Upper lobe of left lung (tissue), 4 donors: ENCODE data around the gene LBH.

Experiments
- CTCF ChIP-seq, 6 experiments: fragments of 450-650 bp in 4 of 6; fragments of 200-600 bp in 2 of 6; sonication (generic) in 2 of 6; IDR thresholded peaks; one replicate each; pipeline ENCODE4 v1.5.1; 2016 to 2019; ENCODE audit warnings: antibody characterized with exemption in 6 of 6
- EP300 ChIP-seq, 4 donors: sonication (generic); formaldehyde crosslinking; IDR thresholded peaks; one replicate each; pipeline ENCODE4 v1.5.1; 2017; ENCODE audit warnings: antibody characterized with exemption in 4 of 4, control low read depth in 2 of 4
- POLR2A ChIP-seq, 4 donors: fragments of 450-650 bp; IDR thresholded peaks; one replicate each; pipeline ENCODE4 v1.5.1; 2016 to 2017; ENCODE audit warnings: antibody characterized with exemption in 4 of 4, mild to moderate bottlenecking in 2 of 4
- POLR2AphosphoS5 ChIP-seq, 2 donors: sonication (generic); formaldehyde crosslinking; IDR thresholded peaks; one replicate each; pipeline ENCODE4 v1.5.1; 2017; ENCODE audit warnings: antibody characterized with exemption in 2 of 2

- TF ChIP-seq EP300 (IDR thresholded peaks at IDR 0.05) (no peak), POLR2A (IDR thresholded peaks at IDR 0.05) (no peak), CTCF (IDR thresholded peaks at IDR 0.05) (no peak), POLR2AphosphoS5 (IDR thresholded peaks at IDR 0.05) (no peak)
Measured at GRCh38 chr2:30243231-30243630, 11.9 kb downstream of the LBH start.
